NCI-H446 treated with DMSO at 0.1 percent for 48 hours (cell line): ENCODE measurements around the gene KIF20B.

Source experiments
- DNase-seq: peaks from one replicate; lab custom pipeline; 2025; lab: John Stamatoyannopoulos, UW

The KIF20B gene

DNA sequence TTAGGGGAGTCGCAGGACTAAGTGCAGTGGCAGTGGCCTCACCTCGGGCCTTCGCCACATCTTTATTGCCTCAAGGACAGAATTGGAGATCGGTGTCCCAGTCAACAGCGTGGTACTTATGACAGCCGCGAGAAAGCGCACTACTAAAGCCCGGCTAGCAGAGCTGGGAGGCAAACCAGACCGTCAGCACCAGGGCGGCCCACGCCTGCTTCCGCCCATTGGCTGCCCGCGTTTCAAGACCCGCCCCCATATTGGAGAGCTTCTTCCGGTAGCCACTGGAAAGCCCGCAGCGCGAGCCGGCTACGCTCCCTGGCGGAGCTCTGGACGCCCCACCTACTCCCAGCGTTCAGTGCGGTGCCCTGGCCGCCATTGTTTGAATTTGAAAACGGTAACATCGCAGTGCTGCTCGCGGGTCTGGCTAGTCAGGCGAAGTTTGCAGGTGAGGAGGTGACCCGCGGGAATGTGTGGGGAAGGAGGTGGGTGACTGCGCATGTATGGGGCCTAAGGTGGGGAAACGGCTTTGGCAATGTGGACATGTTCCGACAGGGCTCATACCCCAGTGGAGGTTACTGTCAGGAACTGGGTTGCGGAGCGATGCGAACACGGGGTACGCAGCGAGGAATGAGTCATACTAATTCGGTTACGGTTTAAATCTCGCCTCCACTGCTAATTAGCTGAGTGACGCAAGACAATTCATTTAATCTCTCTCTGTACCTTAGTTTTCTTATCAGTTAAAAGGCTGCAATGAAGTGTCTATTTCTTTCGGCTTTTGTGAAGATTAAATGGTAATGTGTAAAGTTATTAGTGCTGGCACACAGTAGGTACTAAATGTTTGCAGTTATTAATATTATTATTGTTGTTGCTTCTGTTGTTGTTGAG is at the start of gene KIF20B:
Gene KIF20B (plus strand): TSS at position 349 of the 879 bp plus-strand sequence. CDS start 3,705 bp downstream, outside the sequence.
- DNase-seq, result peak; percentile 89

DNA sequence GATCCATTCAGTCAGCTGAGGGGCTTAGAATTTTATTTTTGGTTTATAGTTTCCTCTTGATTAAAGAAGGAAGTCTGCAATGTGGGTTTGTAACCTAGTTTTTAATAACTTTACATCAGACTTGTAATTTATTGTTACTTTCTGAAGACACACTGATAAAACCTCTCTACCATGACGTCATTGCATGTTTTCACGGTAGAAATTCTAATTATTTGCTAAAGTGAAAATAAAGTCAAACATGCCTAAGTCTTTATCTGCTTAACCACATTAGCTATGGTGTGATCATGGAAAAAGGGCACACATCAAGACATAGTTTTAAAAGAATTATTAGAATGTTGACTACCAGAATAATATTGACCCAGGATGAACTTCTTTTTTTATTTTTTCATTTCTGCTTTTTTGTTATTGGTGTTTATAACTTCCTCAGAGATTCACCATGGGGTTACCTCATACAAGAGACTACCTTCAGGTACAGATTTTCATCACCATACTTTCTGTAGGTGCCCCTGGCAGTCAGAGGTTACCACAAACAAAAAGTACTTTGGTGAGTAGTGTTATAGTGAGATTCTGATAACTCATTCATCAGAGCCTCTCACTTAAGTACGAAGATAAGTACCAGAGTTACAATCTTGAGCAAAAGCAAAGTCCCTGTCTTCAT is 49.3 kb upstream of the KIF20B start:
- no peak for DNase-seq

DNA sequence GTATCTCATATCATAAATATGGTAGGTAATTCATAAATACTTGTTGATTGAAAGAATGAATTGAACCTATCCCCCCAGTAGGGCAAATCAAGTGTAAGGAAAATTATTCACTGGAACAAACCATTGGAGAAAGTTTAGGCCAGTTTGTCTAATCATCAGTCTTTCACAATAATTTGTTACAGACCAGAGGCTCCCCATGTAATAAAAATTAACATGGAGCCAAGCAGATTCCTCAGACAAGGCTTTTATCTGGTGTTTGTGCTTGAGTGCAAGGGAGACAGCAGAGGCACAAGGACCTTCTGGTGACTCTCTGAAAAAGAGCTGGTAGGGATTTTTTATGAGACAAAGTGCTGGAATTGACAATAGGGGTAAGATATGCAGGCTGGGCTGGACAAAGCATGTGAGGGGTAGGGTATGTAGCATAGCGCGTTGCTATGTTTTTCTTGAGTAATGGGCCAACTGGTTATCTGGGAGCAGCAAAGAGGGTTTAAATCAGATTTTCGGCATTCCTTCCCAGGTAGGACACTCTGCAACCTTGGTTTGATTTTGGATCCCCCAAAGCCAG is 48.5 kb upstream of the KIF20B start:
- DNase-seq, result no peak

- DNase-seq, result no peak
These were observed 48.0 kb upstream of the KIF20B start for GRCh38 chr10:89653410-89653869.

GRCh38 chr10:89655722-89656121 is 45.7 kb upstream of the KIF20B start:
- DNase-seq, result no peak

DNA sequence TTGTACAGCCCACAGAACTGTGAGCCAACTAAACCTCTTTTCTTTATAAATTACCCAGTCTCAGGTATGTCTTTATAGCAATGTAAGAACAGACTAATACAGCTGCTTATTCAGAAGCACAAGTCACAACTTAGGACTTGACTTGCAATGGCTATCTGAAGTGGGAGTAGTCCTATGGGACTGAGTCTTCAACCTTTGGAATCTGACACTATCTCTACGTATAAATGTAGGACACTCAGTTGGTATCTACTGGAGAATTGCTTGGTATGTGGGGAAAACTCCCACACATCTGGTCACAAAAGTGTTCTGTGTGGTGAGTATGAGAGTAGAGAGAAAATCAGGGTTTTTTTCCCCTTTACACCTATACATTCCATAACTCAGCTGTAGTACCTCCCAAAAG is 44.1 kb upstream of the KIF20B start:
- DNase-seq, result no peak

DNA sequence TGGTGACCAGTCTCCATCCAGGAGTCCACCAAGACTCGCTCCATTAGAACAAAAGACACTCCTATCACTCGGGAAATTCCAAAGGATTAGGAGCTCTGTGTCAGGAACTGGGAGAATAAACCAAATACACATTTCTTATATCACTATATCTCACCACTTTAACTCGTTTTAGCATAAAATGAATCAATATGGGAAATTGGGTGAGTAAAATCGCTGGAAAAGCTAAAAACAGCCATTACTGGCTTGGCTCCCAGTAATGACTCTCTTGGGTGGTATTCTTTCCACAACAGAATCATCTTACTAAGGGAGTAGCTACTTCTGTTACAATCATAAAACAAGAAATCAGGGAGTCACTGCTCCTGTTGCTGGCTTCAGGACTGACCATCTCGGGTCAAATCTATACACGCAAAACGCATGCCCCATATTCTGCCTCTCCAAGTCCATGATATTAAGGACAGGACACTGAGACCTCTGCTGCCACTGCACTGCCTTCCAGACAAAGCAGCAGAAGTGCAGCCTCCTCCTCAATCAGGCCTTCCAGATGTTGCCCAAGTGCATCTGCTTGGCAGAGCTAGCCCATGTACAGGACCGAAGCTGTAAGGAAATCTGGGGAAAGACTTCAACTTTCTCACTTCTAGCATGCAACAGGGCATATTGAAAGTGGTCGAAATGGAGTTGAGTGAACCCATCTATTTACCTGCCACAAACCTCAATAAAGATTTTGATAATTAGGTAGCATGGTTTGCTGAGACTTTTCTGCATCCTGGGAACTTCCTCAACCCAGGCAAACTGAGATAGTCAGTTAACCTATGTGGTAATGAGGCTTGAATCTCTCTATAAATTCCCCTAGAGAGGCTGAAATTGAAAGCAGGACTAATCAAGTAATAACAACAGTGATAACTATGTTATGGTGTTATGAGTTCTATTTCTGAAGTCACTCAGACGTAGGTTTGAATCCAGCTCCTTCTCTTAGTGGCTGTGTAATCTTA is 42.0 kb upstream of the KIF20B start:
- DNase-seq, result no peak

DNA sequence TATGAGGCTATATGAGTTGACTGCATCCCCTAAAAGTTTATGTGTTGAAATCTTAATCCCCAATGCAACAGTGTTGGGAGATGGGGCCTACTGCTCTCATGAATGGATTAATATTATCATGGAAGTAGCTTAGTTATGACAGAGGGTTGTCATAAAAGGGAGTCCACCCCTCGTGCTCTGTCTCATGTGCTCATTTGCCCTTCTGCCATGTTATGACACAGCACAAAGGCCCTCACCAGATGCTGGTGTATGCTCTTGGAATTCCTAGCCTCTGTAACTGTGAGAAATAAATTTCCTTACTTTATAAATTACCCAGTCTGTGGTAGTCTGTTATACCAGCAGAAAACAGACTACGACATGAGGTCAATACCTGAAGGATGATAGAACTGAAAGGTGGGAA is 38.8 kb upstream of the KIF20B start:
- DNase-seq, result no peak

DNA sequence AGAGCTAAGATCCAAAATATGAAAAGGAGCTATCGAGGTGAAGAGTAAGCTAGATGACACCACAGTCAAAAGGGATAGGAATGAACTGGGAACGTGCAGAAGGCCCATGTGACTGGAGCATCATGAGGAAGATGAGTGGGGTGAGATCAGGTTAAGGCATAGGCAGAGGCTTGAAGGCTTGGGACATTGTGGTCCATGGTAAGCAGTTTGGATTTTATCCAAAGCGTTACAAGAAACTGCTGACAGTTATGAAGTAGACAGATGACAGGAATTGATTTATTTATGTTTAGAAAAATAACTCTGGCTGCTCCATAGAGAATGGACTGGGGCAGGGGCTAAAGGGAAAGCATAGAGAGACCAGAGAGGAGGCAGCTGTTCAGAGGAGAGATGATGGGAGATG is 38.2 kb upstream of the KIF20B start:
- DNase-seq, result peak; percentile 10

- DNase-seq, result no peak
These were observed 37.2 kb upstream of the KIF20B start for GRCh38 chr10:89664203-89664602.

GRCh38 chr10:89665302-89665701 is 36.1 kb upstream of the KIF20B start:
- no peak for DNase-seq

- DNase-seq, result no peak
These were observed 35.3 kb upstream of the KIF20B start for GRCh38 chr10:89666138-89666537.

DNA sequence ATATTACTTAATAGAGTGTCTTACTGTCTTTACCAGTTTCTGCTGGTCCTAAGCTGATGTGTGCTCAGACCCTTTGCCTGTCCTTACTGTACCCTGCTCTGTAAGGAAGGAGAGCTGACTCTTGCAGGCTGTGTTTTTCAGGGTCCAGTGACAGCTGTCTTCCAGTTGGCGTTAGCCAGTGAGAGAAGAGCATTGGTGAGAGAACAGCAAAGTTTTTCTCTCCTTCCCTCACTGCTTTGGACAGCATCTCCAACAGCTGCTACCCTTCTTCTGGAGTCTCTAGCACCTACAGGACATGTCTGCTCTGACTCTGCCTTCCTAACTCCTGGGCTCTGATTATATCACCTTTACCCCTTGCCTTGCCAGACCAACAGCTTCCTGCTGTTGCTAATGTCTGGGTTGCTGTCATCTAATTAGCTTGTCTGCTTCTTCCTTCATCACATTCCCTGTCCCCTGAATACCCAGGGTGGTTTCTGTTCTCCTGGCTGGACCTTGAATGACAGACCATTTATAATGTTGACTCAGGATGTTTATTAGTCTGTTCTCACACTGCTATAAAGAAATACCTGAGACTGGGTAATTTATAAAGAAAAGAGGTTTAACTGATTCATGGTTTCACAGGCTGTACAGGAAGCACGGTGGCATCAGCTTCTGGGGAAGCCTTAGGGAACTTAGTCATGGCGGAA is 32.9 kb upstream of the KIF20B start:
- DNase-seq, result no peak

GRCh38 chr10:89669985-89670384 is 31.4 kb upstream of the KIF20B start:
- no peak for DNase-seq

DNA sequence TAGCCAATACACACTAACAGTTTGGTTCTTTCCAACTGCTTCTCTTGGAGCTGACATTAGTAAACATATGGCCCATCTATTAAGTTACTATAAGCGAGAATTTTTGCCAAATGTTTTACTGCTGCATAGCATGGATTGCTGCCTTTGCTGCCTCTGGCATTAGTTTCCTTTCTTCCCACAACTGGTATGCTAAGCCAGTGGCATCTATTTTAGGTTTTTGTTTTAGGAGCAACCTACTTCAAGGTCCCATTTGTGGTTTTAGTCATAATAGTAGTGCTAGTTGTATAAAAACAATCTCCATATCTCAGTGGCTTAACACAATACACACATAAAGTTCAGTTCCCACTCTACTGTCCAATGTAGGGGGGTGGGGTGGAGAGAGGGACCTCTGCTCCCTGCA is 30.5 kb upstream of the KIF20B start:
- DNase-seq, result peak; percentile 33

DNA sequence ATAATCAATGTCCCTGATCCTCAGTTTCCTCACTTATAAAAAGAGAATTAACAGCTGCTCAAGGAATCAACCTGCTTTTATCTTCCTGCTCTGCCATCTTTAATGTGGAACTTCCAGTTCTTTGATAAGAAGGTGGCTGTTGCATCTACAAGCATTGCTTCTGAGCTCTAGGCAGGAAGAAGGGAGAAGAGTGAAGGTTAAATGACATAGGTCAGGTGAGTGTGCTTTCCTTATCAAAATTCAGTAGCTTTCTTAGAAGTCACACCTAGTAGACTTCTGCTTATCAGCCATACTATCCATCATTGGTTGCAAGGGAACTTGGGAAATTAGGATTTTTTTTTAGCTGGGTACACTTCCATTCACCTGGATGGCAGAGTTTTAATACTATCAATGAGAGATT is 24.0 kb upstream of the KIF20B start:
- no peak for DNase-seq

DNA sequence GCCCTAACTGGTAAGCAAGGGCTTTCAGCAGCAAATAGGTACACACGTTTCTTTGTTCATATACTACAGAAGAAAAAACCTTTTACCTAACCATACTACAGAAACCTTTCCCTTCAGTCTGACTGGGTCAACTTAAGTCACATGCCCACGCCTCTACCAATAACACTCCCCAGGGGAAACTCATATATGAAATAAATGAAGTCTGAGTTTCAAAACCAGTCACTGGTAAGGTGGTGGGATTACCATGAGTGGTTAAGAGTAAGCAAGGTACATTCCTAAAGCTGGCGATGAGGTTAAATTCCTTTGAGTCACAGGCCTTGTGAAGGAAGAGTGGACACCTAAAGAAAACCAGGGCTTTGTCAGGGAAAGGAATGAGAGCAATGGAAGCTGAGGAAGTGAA is 21.4 kb upstream of the KIF20B start:
- no peak for DNase-seq

GRCh38 chr10:89683883-89684282 is 17.5 kb upstream of the KIF20B start:
- DNase-seq, result no peak

DNA sequence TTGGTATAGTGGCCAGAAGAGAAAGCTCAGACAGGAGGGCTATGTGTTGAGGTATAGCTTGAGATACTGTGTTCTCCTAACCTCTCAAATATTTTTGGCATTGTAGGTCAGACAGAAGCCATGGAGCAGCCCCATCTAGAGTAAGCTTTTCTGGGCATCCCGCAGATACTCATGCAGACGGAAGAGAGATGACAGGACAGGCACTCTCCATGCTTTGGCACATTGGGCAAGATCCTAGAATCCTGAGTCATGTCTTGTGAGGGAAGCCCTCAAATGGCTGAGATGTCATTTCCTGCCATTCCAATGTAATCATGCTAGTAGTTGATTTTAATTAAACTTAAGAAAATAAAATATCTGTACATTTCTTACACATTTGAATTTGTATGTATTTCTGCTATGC is 16.8 kb upstream of the KIF20B start:
- no peak for DNase-seq

GRCh38 chr10:89685936-89686335 is 15.5 kb upstream of the KIF20B start:
- no peak for DNase-seq

DNA sequence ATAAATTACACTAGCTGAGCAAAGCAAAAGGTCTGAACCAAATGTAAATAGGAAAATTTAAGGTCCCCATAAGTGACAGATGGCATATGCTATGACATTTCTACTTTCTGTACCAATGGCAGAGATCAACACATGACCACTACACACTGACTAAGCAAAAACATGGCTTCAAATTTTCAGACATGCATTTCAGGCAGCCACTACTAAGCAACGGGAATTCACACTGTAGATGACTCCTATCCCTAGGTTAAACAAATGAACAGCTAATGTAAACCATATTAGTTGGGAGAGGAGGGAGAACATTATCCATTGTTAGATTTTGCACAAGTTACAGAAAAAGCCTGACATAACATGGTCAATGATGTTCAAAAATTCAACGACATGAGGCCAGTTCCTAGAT is 11.4 kb upstream of the KIF20B start:
- DNase-seq, result no peak
